HG03439 (cell line): ENCODE results near the gene STX7.

Experiments used
- ATAC-seq: cut with Tn5 transposase; IDR thresholded peaks from one replicate; pipeline ENCODE4 v1.9.1; 2021; ENCODE audit warnings: mild to moderate bottlenecking, moderate library complexity; ENCODE audit not compliant: unreplicated experiment

Gene STX7

DNA sequence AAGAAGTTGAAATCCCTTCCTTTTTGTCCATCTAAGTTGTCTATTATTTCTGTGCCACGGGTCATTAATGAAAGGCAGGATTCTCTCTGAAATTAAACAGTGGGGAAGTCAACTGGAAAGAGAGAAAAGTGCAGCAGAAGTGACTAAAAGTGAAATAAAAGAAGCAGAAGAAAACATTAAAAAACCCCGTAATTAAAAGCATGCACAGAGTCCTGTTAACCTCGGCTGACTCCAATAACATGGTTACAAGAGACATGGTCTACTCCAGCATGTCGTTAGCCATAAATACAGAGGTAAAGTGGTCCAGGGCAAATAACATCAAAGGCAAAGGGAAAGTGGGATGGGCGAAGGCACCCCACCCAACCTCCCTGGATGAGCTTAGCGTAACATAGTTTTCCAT, 98.6 kb downstream of the STX7 start:
- no peak for ATAC-seq

DNA sequence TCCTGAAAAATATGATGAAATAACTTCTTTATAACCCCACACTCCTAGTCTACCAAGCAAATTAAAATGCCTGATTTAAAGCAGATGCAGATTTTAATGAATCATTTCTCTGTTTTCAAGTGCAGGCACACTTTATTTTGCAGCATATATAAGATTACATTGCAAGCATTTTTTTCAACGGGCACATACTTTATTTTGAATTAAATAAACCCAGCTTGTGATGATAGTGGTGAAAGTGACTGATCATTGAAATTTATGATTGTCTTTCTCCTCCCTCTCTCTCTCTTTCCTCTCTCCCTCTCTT, 99.5 kb downstream of the STX7 start:
- ATAC-seq = no peak

GRCh38 chr6:132412656-132413498, 100.0 kb downstream of the STX7 start:
- ATAC-seq = no peak

GRCh38 chr6:132411296-132411695, 101.6 kb downstream of the STX7 start:
- ATAC-seq = no peak

DNA sequence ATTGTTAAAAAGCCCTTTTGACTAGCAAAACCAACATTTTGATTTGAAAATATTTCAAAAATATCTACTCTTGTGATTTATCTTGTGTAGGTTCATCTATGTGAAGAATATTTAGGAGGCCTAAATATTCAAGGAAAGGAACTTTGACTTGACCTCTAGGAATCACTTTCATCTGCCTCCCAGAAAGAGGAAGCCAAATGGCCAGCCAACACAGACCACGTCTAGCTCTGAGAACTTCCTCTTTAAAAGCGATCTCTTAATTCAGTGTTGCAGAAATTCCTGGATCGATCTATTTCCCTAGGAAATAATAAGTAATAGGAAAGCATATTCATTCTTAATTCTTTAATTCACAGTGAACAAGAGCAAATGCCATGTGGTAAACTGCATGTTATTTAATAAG, 102.1 kb downstream of the STX7 start:
- ATAC-seq = no peak

GRCh38 chr6:132405143-132405915, 107.6 kb downstream of the STX7 start:
- peak; percentile 55 for ATAC-seq

DNA sequence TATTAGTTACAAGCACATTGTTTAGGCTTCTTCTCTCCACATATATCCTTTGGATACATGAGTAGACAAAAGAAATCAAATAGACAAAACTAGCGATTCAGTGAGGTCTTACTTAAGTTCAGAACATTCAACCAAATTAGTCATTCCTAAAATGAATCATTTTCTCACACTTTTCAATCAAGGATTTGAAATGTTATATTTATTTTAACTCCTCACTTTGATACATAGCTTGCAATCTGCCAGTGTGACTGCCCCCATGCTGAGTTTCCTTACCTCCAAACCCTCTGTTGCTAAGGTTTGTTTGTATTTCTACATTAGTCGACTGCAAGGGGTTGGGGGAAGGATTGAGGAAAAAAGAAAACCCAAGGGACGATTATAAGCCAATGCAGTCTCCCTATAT, 108.2 kb downstream of the STX7 start:
- peak; percentile 31 for ATAC-seq

DNA sequence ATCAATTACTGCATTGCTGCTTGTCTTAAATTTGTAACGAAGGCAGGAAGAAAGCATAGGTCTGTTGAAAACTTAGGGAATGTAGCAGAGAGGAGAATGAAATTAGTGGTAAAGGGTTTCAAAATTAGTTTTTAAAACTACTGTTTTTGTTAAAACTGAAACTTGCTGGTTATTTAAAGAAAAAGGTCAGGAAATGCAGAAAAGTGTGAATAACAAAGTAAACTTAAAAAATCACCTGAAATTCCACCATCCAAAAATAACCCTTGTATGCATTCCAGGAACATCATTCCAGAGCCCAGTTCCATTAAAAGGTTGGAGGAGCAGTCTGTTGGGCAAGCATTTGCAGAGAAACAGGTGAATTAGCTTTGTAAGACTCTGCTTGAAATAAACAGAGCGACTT, 108.6 kb downstream of the STX7 start:
- ATAC-seq = no peak

GRCh38 chr6:132401618-132402285, 111.2 kb downstream of the STX7 start:
- no peak for ATAC-seq

DNA sequence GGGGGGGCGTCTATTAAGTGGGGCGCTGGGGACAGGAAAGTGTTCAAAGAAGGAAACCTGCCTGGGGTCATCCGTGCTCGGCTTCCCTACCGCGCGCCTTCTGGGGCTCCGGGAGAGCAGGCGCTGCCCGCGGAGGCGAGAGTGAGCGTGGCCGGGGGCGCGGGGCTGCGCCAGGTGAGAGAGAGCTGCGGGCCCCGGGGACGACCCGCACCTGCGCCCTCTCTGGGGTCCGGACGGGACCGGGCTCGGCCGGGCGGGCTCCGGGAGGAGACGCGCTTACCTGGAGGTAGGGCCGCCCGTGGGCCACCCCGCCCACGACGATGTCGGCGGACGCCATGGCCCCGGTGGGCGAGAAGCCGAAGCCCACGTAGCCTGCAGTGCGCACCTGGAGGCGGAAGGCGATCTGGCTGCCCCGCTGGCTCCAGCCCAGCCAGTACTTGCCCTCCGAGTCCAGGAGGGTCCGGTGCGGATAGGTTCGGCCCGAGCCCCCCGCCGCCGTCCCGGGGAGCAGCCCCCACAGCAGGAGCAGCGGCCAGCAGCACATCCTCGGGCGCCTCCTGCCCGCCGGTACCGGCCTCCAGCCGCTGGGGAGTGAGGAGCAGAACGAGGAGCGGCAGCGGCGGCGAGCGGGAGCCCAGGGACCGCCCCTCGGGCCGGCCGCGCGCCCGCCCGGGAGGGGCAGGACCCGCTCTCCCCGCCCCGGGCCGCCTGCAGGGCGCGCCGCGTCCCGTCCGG, 111.9 kb downstream of the STX7 start, which contains the start of gene MOXD1:
Gene MOXD1 (minus strand): TSS at position 593 of the 735 bp plus-strand sequence. CDS start 49 bp downstream, at position 544.
- ATAC-seq = no peak

- no peak for ATAC-seq
These were observed 112.4 kb downstream of the STX7 start for GRCh38 chr6:132400555-132400882.

- ATAC-seq = no peak
These were observed 113.4 kb downstream of the STX7 start for GRCh38 chr6:132399376-132400074.
